Mucosa of stomach (tissue), 1 donor: ENCODE measurements around the gene SLC6A11.

ENCODE experiments used
- H3K27me3 ChIP-seq: one replicate; pipeline ENCODE4 v1.7.0; 2013; ENCODE audit warnings: mild to moderate bottlenecking, low read length; ENCODE audit not compliant: control insufficient read depth, insufficient read depth
- H3K36me3 ChIP-seq: one replicate; pipeline ENCODE4 v1.7.0; 2013; ENCODE audit warnings: low read length; ENCODE audit not compliant: control insufficient read depth, insufficient read depth
- H3K4me1 ChIP-seq: one replicate; pipeline ENCODE4 v1.7.0; 2013; ENCODE audit warnings: mild to moderate bottlenecking, low read length; ENCODE audit not compliant: control insufficient read depth, insufficient read depth
- H3K4me3 ChIP-seq: one replicate; pipeline ENCODE4 v1.7.0; 2013; ENCODE audit warnings: low read length
- H3K9ac ChIP-seq: one replicate; pipeline ENCODE4 v1.7.0; 2013; ENCODE audit warnings: mild to moderate bottlenecking, low read length, moderate library complexity
- H3K9me3 ChIP-seq: one replicate; pipeline ENCODE4 v1.7.0; 2013; ENCODE audit warnings: mild to moderate bottlenecking, low read length, moderate library complexity; ENCODE audit not compliant: control insufficient read depth
- donor health status: Pancreatic carcinoma.

Gene SLC6A11

DNA sequence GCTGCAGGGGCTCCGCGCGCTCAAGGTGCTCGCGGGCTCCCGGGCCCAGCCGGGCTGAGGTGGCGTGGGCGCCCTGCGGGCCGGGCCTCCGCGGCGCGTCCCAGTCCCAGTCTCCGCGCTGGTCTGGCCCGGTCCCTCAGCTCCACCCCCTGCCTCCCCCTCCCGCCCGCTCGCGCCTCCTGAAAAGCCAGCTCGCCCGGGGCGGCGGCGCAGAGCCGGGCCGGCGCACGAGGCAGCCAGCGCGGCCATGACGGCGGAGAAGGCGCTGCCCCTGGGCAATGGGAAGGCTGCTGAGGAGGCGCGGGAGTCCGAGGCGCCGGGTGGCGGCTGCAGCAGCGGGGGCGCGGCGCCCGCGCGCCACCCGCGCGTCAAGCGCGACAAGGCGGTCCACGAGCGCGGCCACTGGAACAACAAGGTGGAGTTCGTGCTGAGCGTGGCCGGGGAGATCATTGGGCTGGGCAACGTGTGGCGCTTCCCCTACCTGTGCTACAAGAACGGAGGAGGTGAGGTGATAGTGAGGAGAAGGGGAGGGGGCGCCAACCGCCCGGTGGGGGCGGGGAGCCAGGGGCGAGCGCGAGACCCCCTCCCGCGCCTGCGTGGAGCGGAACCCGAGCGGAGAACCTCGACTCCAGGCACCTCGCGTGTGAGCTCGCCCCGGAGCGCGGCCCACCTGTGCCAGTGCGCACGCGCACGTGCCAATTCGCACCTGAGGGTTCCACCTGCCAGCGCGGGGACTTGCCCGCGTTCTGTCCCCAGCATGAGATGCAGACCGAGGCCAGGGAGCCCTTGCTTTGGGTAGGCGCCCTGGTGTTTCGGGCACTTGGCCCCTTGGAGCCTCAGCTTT, at the start of gene SLC6A11:
Gene SLC6A11, plus strand, starts transcription at position 210 of the 844 bp plus-strand sequence. Its CDS starts 38 bp downstream, at position 248.
- H3K4me3 ChIP-seq, result no peak within 1 kb of the TSS

GRCh38 chr3:10768708-10769394, 47.2 kb upstream of the SLC6A11 start:
- Histone ChIP-seq H3K9me3 (no peaks in the 10 kb centered on the region), H3K9ac (no peak overlapping the region), H3K4me3 (no peak overlapping the region), H3K27me3 (no peaks in the 10 kb centered on the region), H3K36me3 (no peaks in the 10 kb centered on the region), H3K4me1 (no peaks in the 10 kb centered on the region)

More for the DNA sequence above, at the start of gene SLC6A11:
- no peaks in the 10 kb centered on the region for H3K36me3 ChIP-seq
- H3K27me3 ChIP-seq, result peaks cover 20% of the 10 kb centered on the region
- H3K9ac ChIP-seq, result no peak within 1 kb of the TSS
- H3K9me3 ChIP-seq, result no peaks in the 10 kb centered on the region
- H3K4me1 ChIP-seq, result no peaks in the 10 kb centered on the region

- Histone ChIP-seq H3K9me3 (no peaks in the 10 kb centered on the region), H3K9ac (no peak overlapping the region), H3K4me3 (no peak overlapping the region), H3K4me1 (no peaks in the 10 kb centered on the region), H3K27me3 (peaks cover 3% of the 10 kb centered on the region), H3K36me3 (no peaks in the 10 kb centered on the region)
Observed at GRCh38 chr3:10770547-10770946, 45.5 kb upstream of the SLC6A11 start.

DNA sequence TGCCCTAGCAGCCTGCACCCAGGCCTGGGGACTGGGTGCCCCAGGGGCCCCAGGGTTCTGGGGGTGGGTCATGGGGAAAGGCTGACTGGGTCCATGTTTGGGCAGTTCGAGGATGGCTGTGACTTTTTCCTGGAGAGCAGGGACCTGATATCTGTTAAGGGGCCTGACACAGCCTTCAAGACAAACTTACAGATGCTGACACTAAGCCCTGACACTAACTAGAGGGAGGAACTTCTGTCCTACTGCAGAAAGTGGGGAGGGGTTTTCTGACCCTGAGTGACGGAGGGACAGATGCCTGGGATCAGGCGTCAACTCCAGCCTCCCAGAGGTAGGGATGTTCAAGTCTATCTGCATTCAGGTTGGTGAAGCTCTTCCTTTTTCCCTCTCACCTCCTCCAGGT, 45.0 kb upstream of the SLC6A11 start:
- no peaks in the 10 kb centered on the region for H3K4me1 ChIP-seq
- no peak overlapping the region for H3K9ac ChIP-seq
- H3K27me3 ChIP-seq, result peaks cover 3% of the 10 kb centered on the region
- H3K4me3 ChIP-seq, result no peak overlapping the region
- H3K36me3 ChIP-seq, result no peaks in the 10 kb centered on the region
- H3K9me3 ChIP-seq, result no peaks in the 10 kb centered on the region

DNA sequence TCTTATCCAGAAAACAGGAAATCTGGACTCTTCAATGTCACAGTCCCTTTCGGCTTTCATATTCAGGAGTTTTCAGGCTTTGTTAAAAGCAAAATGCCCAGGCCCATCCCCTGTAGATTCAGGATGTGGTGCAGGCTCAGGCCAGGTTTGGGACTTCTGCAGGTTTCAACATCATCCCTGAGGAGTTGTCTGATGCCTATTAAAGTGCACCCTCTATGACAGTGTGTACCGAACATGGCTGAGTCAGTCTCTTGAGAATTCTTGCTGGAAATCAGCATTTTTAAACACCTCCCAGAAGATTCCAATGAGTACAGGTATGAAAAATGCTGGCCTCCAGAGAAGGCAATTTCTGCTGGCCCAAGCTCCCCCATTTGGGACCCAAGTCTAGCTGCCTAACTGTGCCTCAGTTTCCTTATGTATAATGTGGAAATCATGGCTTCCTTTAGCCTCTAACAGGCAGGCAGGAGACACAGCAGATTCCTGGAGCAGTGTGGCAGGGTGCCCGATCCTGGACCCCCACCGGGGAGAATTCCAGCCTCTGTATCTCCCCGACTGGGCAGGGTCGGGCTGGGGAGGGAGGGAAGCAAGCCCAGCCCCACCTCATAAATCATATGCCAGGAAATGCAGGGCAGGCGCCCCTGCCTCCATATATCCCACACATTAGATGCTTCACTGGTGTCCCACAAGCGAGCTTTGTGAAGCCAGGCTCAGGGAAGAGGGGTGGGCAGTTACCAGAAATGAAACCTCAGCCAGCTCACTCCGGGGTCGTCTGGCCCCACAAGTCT, 44.4 kb upstream of the SLC6A11 start:
- Histone ChIP-seq H3K9ac (no peak overlapping the region), H3K36me3 (no peaks in the 10 kb centered on the region), H3K4me1 (no peaks in the 10 kb centered on the region), H3K4me3 (no peak overlapping the region), H3K9me3 (no peaks in the 10 kb centered on the region), H3K27me3 (peaks cover 3% of the 10 kb centered on the region)

DNA sequence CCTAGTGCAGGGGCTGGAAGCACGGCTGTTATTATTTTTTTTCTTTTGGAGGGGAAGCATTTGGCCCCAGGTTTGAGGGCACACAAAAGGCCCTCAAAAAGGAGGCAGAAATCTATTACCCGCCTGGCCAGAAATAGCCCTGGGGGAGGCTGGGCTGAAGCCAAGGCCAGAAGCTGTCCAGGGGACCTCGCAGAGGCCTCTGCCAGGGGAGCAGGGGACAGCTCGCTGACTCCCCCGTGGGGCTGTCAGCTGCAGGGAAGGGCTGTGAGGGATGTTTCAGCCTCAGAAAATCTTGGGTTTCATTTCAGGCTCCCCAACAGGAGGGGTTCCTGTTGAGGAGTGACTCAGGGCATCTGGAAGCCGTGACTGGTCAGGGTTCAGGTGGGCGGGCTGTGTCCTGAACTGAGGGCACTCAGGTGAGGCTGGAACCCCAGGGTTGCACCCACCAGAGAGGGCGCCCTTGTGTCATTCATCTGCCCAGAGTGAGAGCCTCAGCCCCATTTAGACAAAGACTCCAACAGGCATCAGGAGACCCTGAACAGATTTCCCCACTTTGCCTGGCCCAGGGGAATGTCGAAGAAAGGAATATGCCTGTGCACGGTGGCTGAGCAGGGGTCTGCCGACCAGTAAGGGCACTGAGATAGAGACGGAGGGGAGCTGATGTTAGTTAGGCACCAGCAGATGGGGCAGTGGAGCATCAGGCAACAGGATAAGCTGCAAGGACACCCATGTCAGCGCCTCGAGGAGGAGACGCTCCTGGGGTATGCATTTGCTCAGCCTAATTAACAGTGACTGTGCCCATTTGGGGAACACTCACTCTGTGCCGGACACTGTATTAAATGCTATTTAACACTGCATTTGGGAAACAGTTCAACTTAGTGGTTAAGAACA, 43.5 kb upstream of the SLC6A11 start:
- Histone ChIP-seq H3K9ac (no peak overlapping the region), H3K9me3 (no peaks in the 10 kb centered on the region), H3K27me3 (peaks cover 3% of the 10 kb centered on the region), H3K36me3 (no peaks in the 10 kb centered on the region), H3K4me3 (no peak overlapping the region), H3K4me1 (no peaks in the 10 kb centered on the region)

DNA sequence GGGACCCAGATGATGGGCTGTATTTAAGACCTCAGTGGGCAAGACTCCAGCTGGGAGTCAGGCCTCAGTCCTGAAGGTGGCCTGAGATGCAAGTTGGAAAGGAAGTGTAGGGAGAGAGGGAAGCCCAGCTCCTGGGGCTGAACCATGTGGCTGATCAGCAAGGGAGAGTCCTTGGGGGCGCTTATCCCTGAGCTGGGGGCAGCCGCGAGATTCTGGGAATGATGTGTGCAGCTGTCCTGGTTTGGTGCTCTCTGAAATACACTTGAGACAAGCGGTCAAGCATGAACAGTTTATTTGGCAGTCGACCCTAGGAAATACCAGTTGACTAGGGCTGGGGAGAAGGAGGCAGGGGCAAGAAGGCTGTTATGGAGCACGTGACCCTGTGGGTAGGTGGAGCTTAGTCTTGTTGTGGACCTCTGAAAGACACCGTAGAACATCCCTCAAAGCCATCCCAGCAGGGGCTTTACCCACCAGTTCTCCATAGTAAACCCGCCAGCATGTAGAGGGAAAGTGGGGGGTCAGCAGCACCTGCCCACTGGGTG, 41.8 kb upstream of the SLC6A11 start:
- Histone ChIP-seq H3K4me1 (no peaks in the 10 kb centered on the region), H3K9ac (no peak overlapping the region), H3K27me3 (peaks cover 8% of the 10 kb centered on the region), H3K36me3 (no peaks in the 10 kb centered on the region), H3K4me3 (no peak overlapping the region), H3K9me3 (no peaks in the 10 kb centered on the region)

GRCh38 chr3:10774825-10775224, 41.2 kb upstream of the SLC6A11 start:
- H3K9ac ChIP-seq, result no peak overlapping the region
- H3K4me1 ChIP-seq, result no peaks in the 10 kb centered on the region
- H3K4me3 ChIP-seq, result no peak overlapping the region
- H3K9me3 ChIP-seq, result no peaks in the 10 kb centered on the region
- H3K36me3 ChIP-seq, result no peaks in the 10 kb centered on the region
- H3K27me3 ChIP-seq, result peaks cover 8% of the 10 kb centered on the region

DNA sequence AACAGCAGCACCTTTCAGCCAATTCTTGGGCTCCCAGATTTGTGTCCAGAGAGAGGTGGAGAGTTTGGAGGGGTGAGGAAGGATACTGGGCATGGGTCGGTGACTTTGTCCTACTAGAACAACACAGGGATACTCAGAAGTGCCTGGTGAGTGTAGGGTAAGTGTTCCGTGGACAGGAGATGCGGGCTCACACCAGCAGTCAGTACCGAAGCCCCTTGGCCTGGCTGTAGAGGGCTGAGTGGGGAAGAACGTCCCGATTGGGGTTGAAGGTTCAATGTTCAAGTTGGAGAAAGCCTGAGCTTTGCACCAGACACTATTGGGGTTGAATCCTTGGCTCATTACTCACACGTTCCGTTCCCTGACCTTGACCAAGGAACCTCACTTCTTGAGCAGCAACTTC, 40.8 kb upstream of the SLC6A11 start:
- Histone ChIP-seq H3K27me3 (peaks cover 8% of the 10 kb centered on the region), H3K9ac (no peak overlapping the region), H3K4me1 (no peaks in the 10 kb centered on the region), H3K4me3 (no peak overlapping the region), H3K36me3 (no peaks in the 10 kb centered on the region), H3K9me3 (no peaks in the 10 kb centered on the region)

- Histone ChIP-seq H3K4me1 (no peaks in the 10 kb centered on the region), H3K27me3 (peaks cover 13% of the 10 kb centered on the region), H3K4me3 (no peak overlapping the region), H3K9me3 (no peaks in the 10 kb centered on the region), H3K36me3 (no peaks in the 10 kb centered on the region), H3K9ac (no peak overlapping the region)
Observed at GRCh38 chr3:10775828-10776227, 40.2 kb upstream of the SLC6A11 start.

DNA sequence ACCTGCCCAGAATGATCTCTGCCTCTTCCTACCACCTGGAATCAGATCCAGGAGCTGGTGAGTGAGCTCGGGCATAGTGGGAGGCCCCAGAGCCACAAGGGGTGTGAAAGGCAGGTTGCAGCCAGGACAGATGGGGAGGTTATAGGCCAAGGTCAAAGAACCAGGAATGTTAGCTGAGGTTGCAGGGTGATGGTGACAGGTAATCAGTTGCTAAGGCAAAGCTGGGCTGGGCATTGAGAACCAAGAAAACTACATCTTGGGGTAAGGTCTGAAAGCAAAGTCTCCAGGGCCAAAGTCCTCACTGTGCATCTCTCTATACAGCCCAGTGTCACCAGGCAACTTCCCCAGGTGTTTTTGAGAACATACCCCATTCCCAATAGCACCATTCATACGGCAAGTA, 38.4 kb upstream of the SLC6A11 start:
- Histone ChIP-seq H3K36me3 (no peaks in the 10 kb centered on the region), H3K27me3 (peaks cover 13% of the 10 kb centered on the region), H3K9ac (no peak overlapping the region), H3K4me1 (no peaks in the 10 kb centered on the region), H3K9me3 (no peaks in the 10 kb centered on the region), H3K4me3 (no peak overlapping the region)
